HG03159 (cell line): Measurements from ENCODE around the gene ASIC5.
"Not testable (repeated sequence)": the region's sequence is repeated elsewhere in the genome, so short reads cannot be mapped to it uniquely, and the experiment has no call there.

Experiments
- ATAC-seq: cut with Tn5 transposase; IDR thresholded peaks from one replicate; pipeline ENCODE4 v1.9.1; 2021; ENCODE audit warnings: mild to moderate bottlenecking, moderate library complexity; ENCODE audit not compliant: unreplicated experiment

The ASIC5 gene, protein sequence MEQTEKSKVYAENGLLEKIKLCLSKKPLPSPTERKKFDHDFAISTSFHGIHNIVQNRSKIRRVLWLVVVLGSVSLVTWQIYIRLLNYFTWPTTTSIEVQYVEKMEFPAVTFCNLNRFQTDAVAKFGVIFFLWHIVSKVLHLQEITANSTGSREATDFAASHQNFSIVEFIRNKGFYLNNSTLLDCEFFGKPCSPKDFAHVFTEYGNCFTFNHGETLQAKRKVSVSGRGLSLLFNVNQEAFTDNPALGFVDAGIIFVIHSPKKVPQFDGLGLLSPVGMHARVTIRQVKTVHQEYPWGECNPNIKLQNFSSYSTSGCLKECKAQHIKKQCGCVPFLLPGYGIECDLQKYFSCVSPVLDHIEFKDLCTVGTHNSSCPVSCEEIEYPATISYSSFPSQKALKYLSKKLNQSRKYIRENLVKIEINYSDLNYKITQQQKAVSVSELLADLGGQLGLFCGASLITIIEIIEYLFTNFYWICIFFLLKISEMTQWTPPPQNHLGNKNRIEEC

DNA sequence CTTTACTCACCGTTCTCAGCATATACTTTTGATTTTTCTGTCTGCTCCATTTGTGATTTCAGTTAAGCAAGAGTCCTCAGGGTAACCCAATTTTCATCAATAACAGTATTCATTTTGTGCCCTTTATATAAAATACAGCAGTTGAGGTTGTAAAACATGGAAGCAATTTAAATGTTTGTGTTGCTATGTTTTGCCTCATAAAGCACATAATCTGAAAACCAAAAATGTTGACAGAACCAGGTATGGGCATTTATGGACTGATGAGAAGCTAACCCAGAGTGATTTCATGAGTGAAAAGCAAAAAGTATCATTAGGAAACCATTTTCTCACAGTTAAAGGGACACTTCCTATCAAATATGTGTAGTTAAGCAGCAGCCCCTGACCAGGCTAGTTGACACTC is at the start of gene ASIC5:
TSS of gene ASIC5 (minus strand) at position 101 of the 400 bp plus-strand sequence. CDS start at position 50, 51 bp downstream.
- ATAC-seq = no peak

- no peak for ATAC-seq
Measured at GRCh38 chr4:155914782-155915181, 48.7 kb upstream of the ASIC5 start.

- no peak for ATAC-seq
Measured at GRCh38 chr4:155911905-155912304, 45.8 kb upstream of the ASIC5 start.

GRCh38 chr4:155909615-155910226 is 43.6 kb upstream of the ASIC5 start:
- ATAC-seq = no peak

DNA sequence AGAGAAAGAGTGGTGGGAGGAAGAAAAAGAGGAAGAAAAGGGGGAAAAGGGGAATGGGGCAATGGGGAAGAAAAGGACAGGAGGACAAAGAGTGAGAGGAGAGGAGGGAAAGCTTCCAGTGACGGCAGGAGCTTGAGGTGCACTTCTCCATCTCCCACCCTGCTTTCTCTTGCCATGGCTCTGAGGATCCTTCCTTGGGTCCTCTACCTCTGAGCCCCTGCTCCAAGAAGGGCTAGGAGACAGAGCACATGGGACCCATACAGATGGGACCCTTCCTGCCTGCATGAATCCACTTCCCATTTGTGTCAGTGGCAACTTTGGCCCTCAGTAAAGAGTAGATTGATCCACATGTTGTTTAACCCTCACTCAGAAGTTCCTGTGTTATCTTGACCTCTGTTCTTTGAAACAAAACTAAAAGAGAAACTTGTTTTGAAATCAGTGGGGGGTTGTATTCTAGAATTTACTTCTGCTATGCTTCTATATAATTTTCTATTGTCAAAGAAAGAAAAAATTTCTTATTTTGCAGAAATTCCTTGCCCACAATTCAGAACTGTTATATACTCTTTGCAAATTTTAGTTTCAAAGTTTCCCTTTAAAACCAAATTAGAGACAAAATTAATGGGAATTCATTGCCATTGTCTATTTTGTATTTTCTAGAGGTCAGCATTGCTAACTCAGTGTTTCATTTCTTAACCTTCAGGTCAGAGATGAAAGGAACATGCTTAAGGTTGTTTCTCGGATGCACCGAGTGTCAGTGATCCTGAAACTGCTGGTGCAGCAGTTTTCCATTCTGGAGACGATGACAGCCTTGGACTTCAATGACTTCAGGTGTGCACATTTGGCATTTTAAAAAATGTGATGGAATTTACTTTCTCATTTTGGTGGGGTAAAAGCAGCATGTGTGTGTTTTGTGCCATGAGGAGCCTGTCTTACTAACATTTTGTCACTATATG is 42.4 kb upstream of the ASIC5 start:
- peak; percentile 67 for ATAC-seq

DNA sequence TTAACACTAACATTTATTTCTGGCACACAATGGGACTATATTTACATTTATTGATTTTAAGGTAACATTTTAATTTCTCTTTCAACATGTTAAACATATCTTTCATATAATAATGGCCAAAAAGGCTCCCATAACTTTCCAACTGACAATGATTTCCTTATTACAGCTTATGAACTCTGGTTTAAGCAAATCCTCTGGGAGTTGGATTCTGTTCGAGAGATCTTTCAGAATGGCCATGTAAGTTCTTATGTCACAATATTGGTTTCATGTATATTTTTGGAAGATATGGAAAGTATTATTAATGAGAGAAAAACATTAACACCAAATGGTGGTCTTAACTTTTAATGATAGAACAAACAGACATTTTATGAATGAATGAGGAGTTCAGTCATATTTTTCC is 41.5 kb upstream of the ASIC5 start:
- ATAC-seq = no peak

- ATAC-seq = no peak
Measured at GRCh38 chr4:155906554-155907247, 40.6 kb upstream of the ASIC5 start.

DNA sequence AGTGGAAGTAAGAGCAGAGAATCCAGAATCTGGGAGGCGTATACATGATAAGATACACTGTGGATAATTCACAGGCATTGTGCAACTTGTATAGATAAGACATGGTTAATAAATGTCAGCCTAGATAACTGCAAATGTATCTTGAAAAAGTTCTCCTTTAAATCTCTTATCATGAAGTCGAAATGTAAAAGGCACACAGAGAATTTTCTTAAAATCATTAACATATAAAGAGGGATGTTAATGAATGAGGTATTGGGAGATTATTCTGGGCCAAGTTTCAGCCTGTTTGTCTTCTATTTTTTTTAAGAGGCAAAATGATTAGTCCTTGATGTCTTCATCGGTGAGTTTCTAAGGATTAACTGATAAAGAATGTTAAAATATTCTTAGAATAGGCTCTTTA is 38.3 kb upstream of the ASIC5 start:
- ATAC-seq = no peak

GRCh38 chr4:155903453-155903852 is 37.4 kb upstream of the ASIC5 start, which contains the start of gene TDO2:
TDO2 (plus strand) TSS chr4:155903696; CDS start chr4:155903759, 63 bp downstream.
- no peak for ATAC-seq

- no peak for ATAC-seq
Measured at GRCh38 chr4:155901013-155901412, 34.9 kb upstream of the ASIC5 start.

GRCh38 chr4:155900381-155900780 is 34.3 kb upstream of the ASIC5 start:
- no peak for ATAC-seq

- ATAC-seq = no peak
Measured at GRCh38 chr4:155899891-155900290, 33.8 kb upstream of the ASIC5 start.

- ATAC-seq = not testable (repeated sequence)
Measured at GRCh38 chr4:155898371-155898770, 32.3 kb upstream of the ASIC5 start.

DNA sequence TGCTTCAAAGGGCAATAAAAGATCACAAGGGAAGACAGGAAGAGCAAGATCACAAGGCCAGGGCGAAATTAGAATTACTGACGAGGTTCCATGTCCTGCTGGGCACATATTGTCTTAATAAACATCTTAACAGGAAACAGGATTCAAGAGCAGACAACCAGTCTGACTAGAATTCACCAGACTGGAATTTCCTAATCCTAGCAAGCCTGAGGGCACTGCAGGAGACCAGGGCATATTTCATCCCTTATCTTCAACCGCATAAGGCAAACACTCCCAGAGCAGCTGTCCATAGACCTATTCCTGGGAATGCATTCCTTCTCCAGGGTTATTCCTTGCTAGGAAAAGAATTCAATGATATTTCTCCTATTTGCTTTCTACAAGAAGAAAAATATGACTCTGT is 25.0 kb upstream of the ASIC5 start:
- no peak for ATAC-seq

- no peak for ATAC-seq
Measured at GRCh38 chr4:155889946-155890345, 23.9 kb upstream of the ASIC5 start.

- peak; percentile 93 for ATAC-seq
Measured at GRCh38 chr4:155889031-155889793, 23.1 kb upstream of the ASIC5 start.

DNA sequence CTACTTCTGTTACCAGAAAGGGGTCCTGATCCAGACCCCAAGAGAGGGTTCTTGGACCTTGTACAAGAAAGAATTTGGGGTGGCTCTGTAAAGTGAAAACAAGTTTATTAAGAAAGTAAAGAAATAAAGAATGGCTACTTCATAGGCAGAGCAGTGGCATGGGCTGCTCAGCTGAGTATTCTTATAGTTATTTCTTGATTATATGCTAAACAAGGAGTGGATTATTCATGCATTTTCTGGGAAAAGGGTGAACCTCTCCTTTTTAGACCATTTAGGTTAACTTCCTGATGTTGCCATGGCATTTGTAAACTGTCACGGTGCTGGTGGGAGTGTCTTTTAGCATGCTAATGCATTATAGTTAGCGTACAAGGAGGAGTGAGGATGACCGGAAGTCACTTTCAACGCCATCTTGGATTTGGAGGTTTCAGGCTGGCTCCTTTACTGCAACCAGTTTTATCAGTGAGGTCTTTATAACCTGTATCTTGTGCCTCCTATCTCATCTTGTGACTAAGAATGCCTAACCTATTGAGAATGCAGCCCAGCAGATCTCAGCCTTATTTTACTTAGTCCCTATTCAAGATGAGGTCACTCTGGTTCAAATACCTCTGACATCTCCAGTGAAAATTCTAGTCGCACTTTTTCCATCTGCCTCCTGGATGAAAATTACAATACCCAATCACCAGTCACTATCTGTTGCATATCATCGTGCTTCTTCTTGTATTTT is 21.9 kb upstream of the ASIC5 start:
- no peak for ATAC-seq

DNA sequence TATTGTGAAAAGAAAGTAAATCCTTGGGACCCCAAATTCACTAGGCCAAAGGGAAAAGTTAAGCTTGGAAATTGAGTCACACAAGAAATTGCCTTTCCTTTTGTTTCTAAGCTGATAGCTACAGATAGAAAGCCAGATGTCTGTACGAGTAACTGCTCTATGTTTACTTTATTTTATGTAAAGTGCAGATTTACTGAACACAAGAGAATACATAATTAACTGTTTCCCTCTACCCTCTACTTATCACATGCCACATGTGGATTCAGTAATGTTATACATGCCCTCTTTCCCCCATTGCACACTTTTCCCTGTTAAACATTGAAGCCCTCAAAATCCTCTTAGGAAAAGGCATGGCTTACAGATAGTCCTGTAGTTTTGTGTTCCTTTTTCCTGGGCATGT is 21.0 kb upstream of the ASIC5 start:
- no peak for ATAC-seq

DNA sequence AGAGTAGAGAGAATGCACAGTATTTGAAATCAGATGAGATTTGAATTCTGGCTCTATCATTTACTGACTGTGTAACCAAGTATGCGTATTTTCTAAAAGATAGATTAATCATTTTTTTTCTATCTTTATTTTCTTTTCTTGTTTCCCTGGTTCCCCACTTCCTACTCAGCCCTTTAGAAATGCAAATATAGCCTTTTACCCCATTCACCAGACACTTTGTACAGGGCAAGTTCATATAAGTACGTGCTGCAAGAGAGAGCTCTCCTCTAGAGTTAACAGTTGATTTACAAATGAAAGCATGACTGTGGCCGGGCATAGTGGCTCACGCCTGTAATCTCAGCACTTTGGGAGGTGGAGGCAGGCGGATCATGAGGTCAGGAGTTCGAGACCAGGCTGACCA is 19.6 kb upstream of the ASIC5 start:
- no peak for ATAC-seq
